NCI-H748 treated with DMSO at 0.1 percent for 48 hours (cell line): ENCODE measurements around the gene SLFN14.
A peak's percentile ranks its signal among the peaks of the same experiment; 100 is the strongest.
"Not testable (repeated sequence)": the region's sequence is repeated elsewhere in the genome, so short reads cannot be mapped to it uniquely, and the experiment has no call there.

Experiments
- DNase-seq: peaks from one replicate; lab custom pipeline; 2025; lab: John Stamatoyannopoulos, UW

Gene SLFN14

DNA sequence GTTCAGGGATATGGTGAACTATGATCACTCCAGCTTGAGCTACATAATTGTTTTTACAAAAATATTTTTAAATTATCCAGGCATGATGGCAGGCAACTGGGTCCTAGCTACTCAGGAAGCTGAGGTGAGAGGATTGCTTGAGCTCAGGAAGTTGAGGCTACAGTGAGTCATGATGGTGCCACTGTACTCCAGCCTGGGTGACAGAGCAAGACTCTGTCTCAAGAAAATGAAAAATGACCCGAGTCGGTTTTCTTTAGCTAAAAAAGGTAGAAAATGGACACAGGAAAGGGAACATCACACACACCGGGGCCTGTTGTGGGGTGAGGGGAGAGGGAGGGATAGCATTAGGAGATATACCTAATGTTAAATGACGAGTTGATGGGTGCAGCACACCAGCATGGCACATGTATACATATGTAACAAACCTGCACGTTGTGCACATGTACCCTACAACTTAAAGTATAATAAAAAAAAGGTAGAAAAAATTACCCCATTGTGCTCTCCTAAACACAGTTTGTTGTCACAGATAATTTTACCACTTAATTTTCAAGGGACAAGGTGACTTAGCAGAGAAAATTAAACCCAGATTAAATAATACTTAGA, 38.9 kb downstream of the SLFN14 start:
- not testable (repeated sequence) for DNase-seq

DNA sequence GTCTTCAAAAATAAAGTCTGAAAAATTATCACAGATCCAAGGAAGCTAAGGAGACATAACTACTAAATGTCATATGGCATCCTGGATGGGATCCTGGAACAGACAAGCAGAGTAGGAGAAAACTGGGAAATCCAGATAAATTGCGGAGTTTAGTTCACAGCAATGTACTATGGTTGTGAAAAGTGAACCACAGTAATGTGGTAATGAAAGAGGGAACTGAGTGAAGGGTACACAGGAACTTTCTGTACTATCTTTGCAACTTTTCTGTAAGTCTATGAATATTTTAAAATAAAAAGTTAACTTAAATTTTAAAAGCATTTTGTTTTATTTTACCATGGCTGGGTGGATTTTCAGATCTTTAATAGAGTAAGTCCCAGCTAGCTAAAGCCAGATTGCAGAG, 39.5 kb downstream of the SLFN14 start:
- no peak for DNase-seq

DNA sequence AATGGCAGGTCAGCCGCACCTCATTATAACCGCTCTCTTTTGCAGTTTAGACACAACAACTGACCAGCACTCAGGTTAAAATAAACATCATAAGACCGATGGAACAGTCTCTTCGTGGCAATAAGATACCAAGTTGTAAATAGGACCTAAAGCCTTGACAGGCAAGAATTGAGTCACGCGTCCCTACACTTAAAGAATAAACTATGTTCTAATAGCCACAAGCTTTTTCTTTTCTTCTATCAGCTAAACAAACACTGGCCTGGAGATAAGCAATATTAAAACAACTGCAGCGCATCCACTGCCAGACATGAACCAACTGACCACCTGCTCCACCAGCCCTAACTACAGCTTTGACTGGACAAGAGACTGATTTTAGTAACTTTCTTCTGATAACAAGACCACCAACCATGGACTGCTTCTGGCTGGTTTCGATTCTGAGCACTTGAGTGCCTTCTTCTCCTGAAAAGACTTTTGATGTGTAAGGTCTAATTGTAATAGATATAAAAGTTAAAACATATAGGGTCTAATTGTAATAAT, 40.6 kb downstream of the SLFN14 start:
- DNase-seq = no peak

DNA sequence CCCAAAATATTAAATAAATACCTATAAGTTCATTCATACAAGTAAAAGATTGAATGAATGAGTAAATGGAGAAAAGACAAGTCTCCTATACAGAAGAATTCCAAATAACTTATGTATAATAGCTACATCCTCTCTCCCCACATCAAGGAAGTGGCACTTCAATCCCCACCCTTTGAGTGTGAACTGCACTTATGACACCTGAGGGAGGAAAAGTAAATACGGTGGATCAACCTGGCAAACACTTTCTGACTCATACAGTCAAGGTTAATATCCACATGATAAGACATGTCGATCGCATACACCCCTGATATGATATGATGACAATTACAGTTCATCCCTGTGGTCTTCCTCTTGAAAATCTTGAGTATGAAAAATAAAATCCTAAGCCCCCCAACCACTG, 41.2 kb downstream of the SLFN14 start:
- DNase-seq = peak; percentile 8

DNA sequence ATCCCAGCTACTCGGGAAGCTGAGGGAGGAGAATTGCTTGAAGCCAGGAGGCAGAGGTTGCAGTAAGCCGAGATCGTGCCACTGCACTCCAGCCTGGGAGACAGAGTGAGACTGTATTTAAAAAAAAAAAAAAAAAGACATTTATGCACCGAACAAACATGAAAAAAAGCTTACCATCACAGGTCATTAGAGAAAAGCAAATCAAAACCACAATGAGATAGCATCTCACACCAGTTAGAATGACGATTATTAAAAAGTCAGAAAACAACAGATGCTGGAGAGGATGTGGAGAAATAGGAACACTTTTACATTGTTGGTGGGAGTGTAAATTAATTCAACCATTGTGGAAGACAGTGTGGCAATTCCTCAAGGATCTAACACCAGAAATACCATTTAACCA, 42.2 kb downstream of the SLFN14 start:
- not testable (repeated sequence) for DNase-seq

DNA sequence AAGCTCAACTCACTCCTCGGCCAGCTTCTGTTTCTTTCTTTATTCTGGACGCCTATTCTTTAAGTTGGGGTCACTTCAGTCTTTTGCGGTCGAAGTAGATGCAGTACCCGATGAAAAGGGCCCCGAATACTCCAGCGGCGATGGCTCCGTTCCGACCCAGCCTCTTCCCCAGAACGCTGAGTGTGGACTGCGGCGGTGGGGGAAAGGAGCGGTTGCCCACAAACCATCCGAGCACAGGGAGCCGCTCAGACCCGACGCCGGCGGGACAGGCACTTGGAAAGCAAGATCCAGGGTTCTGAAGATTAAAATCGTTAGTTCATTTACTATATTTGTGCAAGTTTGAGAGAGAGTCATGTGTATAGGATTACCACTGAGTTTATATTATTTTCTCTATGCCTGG, 45.6 kb downstream of the SLFN14 start:
- no peak for DNase-seq

DNA sequence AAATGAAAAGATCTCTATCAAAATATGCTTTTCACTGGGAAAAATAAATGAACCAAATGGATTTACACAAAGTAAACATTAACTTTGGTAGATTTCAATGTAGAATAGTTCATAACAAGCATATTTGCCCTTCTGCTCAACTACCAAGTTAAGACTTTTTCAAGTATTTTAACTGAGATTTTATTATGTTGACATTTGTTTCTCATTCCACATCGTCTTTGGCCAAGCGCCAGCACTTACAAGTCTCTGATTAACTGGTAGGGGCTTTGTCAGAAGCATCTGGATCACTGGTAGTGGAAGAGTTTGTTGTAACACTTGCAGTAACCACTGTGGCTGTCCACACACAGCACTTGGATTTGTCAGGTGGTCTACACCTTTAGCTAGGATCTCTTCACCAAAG, 46.1 kb downstream of the SLFN14 start:
- no peak for DNase-seq
